MCF 10A (cell line): ENCODE results near the gene HERC4. TPM values are rescaled to one million over a fixed set of nuclear protein-coding genes. Genes with fewer than 3 reads are reported as not detected.

Source experiments
- BruUV-seq: library from RNA; stranded (reverse); fragments of 400-500 nt; replicated peaks from 2 replicates; lab custom pipeline; 2021; lab: Mats Ljungman, UMichigan
- CTCF ChIA-PET: fragments of 300-600 bp; sonication (Branson Sonifier 250); formaldehyde crosslinking; extraction: SDS; loops from one replicate; lab custom pipeline; 2021; ENCODE audit warnings: antibody characterized with exemption, inconsistent platforms; lab: Yijun Ruan, JAX
- POLR2A ChIA-PET: fragments of 300-600, 350-650 bp; sonication (Branson Sonifier 250); formaldehyde crosslinking; extraction: SDS; loops from one replicate; lab custom pipeline; 2020; ENCODE audit warnings: antibody characterized with exemption, inconsistent platforms; lab: Yijun Ruan, JAX
- DNase-seq: peaks from one replicate; pipeline ENCODE4 v3.0.0-alpha.2; 2018; ENCODE audit not compliant: unreplicated experiment
- H3K27ac Mint-ChIP-seq: one replicate; pipeline ENCODE4 v1.8.0; 2022; ENCODE audit warnings: mild to moderate bottlenecking, low read depth, mixed read lengths; ENCODE audit not compliant: unreplicated experiment
- H3K27me3 Mint-ChIP-seq: one replicate; pipeline ENCODE4 v1.8.0; 2022; ENCODE audit warnings: mixed read lengths; ENCODE audit not compliant: insufficient read depth, unreplicated experiment
- H3K36me3 Mint-ChIP-seq: one replicate; pipeline ENCODE4 v1.8.0; 2022; ENCODE audit warnings: mild to moderate bottlenecking, moderate library complexity, mixed read lengths; ENCODE audit not compliant: insufficient read depth, unreplicated experiment
- H3K4me1 Mint-ChIP-seq: one replicate; pipeline ENCODE4 v1.8.0; 2022; ENCODE audit warnings: mixed read lengths; ENCODE audit not compliant: insufficient read depth, unreplicated experiment
- H3K4me3 Mint-ChIP-seq: one replicate; pipeline ENCODE4 v1.8.0; 2022; ENCODE audit warnings: mild to moderate bottlenecking, moderate library complexity, mixed read lengths; ENCODE audit not compliant: unreplicated experiment
- H3K9me3 Mint-ChIP-seq: one replicate; pipeline ENCODE4 v1.8.0; 2022; ENCODE audit warnings: mixed read lengths; ENCODE audit not compliant: unreplicated experiment
- CTCF ChIP-seq: fragments of 200-600 bp; IDR thresholded peaks from one replicate; pipeline ENCODE4 v1.8.0; 2022; ENCODE audit warnings: antibody characterized with exemption, mild to moderate bottlenecking; ENCODE audit not compliant: unreplicated experiment
- intact Hi-C: fragments of 100-400 bp; cut with micrococcal nuclease; formaldehyde crosslinking; loops from 2 replicates; pipeline ENCODE4 v1.14.1; 2022
- total RNA-seq: library from RNA; stranded (reverse); gene quantifications from 2 replicates; pipeline ENCODE4 v1.2.3, GENCODE V29; 2022

HERC4 gene
- total RNA-seq, 1 experiment from 2014 or later = 57.5 TPM

- Mint-ChIP-seq H3K27ac (peak overlapping the region; percentile 94), H3K36me3 (peaks cover 6% of the 10 kb centered on the region), H3K4me1 (peaks cover 27% of the 10 kb centered on the region), H3K4me3 (peak overlapping the region; percentile 52), H3K27me3 (no peaks in the 10 kb centered on the region), H3K9me3 (no peaks in the 10 kb centered on the region)
- DNase-seq = no peak
- no peak for TF ChIP-seq CTCF
- intact Hi-C loops = no loop called here
- ChIA-PET POLR2A (interaction anchor here (0.6 to 4.4 kb wide), 12 partner anchors 9 to 865 kb away, joined by 3 to 34 read pairs (median 8); partner anchors contain the start of genes HERC4, HNRNPH3 and MYPN), CTCF (interaction anchor here (0.5 to 9.1 kb wide), 7 partner anchors 9 to 214 kb away, joined by 3 to 182 read pairs (median 3); no protein-coding TSS in a partner anchor)
- no TSS peak for BruUV-seq
Observed at GRCh38 chr10:68087685-68088401, 12.8 kb upstream of the HERC4 start.

DNA sequence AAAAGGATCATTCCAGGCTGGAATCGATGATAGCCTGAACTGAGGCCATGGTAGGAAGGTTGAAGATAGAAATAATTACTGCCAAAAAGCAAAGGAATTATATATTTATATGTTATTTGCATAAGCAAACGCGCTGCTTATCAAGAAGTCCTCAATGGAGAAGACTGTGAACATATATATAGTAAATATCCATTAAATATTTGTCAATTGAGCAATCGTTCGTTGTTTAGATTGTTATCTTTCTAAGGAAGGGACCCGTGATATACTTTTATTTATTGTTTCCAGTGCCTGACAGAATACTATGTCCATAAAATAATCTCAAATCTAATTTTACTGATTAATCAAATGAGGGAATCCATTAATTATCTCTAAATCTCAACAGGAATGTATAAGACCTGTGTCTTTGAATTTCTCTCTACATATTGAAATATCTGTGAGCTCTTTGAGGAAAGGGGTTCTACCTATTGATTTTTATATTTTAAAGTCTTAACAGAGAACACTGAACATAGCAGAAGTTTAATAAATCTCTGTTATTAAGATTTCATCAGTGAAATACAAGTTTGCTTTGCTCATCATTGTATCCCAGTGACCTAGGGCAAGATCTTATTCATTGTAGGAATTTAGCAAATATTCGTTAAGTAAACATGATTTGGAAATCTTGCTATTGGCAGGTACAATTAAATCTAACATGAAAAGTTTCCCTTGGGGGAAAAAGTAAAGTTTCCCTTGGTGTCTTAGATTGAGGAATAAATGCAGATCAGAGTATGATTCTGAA is 12.0 kb upstream of the HERC4 start:
- CTCF ChIA-PET = interaction anchor here (0.5 to 9.1 kb wide), 9 partner anchors 10 to 215 kb away, joined by 3 to 182 read pairs (median 3); no protein-coding TSS in a partner anchor
- DNase-seq = peak; percentile 49
- H3K27ac Mint-ChIP-seq = peak overlapping the region; percentile 94
- BruUV-seq = no TSS peak
- H3K4me3 Mint-ChIP-seq = peak overlapping the region; percentile 52
- no peak for TF ChIP-seq CTCF
- H3K4me1 Mint-ChIP-seq = peaks cover 27% of the 10 kb centered on the region
- H3K27me3 Mint-ChIP-seq = no peaks in the 10 kb centered on the region
- intact Hi-C loops = no loop called here
- POLR2A ChIA-PET = interaction anchor here (0.6 to 4.4 kb wide), 11 partner anchors 10 to 865 kb away, joined by 3 to 34 read pairs (median 9); partner anchors contain the start of genes HERC4, HNRNPH3 and MYPN
- H3K36me3 Mint-ChIP-seq = peaks cover 3% of the 10 kb centered on the region
- no peaks in the 10 kb centered on the region for H3K9me3 Mint-ChIP-seq

DNA sequence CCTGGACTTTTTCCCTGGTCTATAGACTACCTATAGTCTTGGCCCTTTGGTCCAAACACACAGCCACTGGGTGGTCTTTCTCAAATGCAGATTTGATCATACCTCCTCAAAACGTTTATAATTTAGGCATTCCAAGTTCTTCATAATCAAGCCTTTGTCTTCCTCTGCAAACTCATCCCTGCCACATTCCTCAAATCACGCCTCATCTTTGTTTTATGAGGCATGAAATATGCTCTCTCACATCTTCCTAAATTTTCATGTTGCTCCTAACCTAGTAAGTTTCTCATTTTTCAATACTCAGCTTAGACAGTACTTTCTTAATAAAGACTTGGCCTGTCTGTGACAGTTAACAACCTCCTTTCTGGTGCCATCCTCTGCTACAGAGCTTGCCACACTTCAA is 10.9 kb upstream of the HERC4 start:
- no peak for DNase-seq
- Mint-ChIP-seq H3K4me3 (no peak overlapping the region), H3K36me3 (no peaks in the 10 kb centered on the region), H3K27ac (peak overlapping the region; percentile 10), H3K27me3 (no peaks in the 10 kb centered on the region), H3K9me3 (no peaks in the 10 kb centered on the region), H3K4me1 (peaks cover 27% of the 10 kb centered on the region)
- BruUV-seq = no TSS peak
- POLR2A ChIA-PET = interaction anchor here (0.8 to 4.4 kb wide), 4 partner anchors 11 to 70 kb away, joined by 4 to 34 read pairs (median 20); no protein-coding TSS in a partner anchor
- no peak for TF ChIP-seq CTCF
- CTCF ChIA-PET = interaction anchor here (0.6 to 9.1 kb wide), 5 partner anchors 65 to 216 kb away, joined by 3 to 182 read pairs (median 4); no protein-coding TSS in a partner anchor
- intact Hi-C loops = no loop called here

- Mint-ChIP-seq H3K36me3 (no peaks in the 10 kb centered on the region), H3K9me3 (no peaks in the 10 kb centered on the region), H3K27me3 (no peaks in the 10 kb centered on the region), H3K4me1 (peaks cover 27% of the 10 kb centered on the region), H3K4me3 (no peak overlapping the region), H3K27ac (peak overlapping the region; percentile 39)
- no peak for DNase-seq
- no TSS peak for BruUV-seq
- no peak for TF ChIP-seq CTCF
- ChIA-PET POLR2A (interaction anchor here (0.7 to 3.0 kb wide), 8 partner anchors 8 to 248 kb away, joined by 3 to 30 read pairs (median 5); partner anchors contain the start of gene PBLD), CTCF (interaction anchor here (0.6 to 9.1 kb wide), 11 partner anchors 9 to 217 kb away, joined by 3 to 182 read pairs (median 4); no protein-coding TSS in a partner anchor)
- intact Hi-C loops = no loop called here
Observed at GRCh38 chr10:68084469-68084868, 9.4 kb upstream of the HERC4 start.
